ENCODE results near the gene KHDC3L.

The KHDC3L gene

GRCh38 chr6:73372516-73372915, 10.1 kb downstream of the KHDC3L start (continued):
- TF ChIP-seq ZNF692 (tag by site-specific recombination; IDR thresholded peaks at IDR 0.05), result no peak
- TF ChIP-seq ZNF214 (tag by site-specific recombination; IDR thresholded peaks at IDR 0.05; ENCODE audit: borderline replicate concordance), result no peak
- no peak for TF ChIP-seq ZNF157 (tag by site-specific recombination; IDR thresholded peaks at IDR 0.05)
- TF ChIP-seq KLF16 (tag by site-specific recombination; IDR thresholded peaks at IDR 0.05), result no peak
- no peak for TF ChIP-seq ZNF677 (tag by site-specific recombination; IDR thresholded peaks at IDR 0.05)
- TF ChIP-seq ZNF18 (tag by site-specific recombination; IDR thresholded peaks at IDR 0.05), result no peak
- no peak for TF ChIP-seq ZNF391 (tag by site-specific recombination; IDR thresholded peaks at IDR 0.05; ENCODE audit: borderline replicate concordance, low read depth)
- no peak for TF ChIP-seq ZNF184 (tag by site-specific recombination; IDR thresholded peaks at IDR 0.05)
- no peak for TF ChIP-seq BCL6B (tag by site-specific recombination; IDR thresholded peaks at IDR 0.05)

GRCh38 chr6:73375216-73375615, 12.8 kb downstream of the KHDC3L start:
- CTCF ChIA-PET, result interaction anchor here (1.9 kb wide), 1 partner anchor 13 kb away, joined by 11 read pairs; no protein-coding TSS in a partner anchor
- H3K4me3 ChIP-seq (ENCODE audit: low read depth, low read length), result no peak overlapping the region
- POLR2A ChIA-PET, result no interaction called here
- H3K4me1 ChIP-seq (ENCODE audit: control insufficient read depth, insufficient read depth, low read length), result no peaks in the 10 kb centered on the region
- no peaks in the 10 kb centered on the region for H3K9me3 ChIP-seq (ENCODE audit: control insufficient read depth, insufficient read depth, low read depth, low read length)
- no peak overlapping the region for H3K27ac ChIP-seq (ENCODE audit: extremely low read depth, low read depth, low read length)
- no peaks in the 10 kb centered on the region for H3K36me3 ChIP-seq (ENCODE audit: control insufficient read depth in 2 of 2, insufficient read depth in 1 of 2, low read length in 2 of 2)
- no peak for TF ChIP-seq ZNF747 (tag by site-specific recombination; IDR thresholded peaks at IDR 0.05)
- no peak for TF ChIP-seq ZNF449 (tag by site-specific recombination; IDR thresholded peaks at IDR 0.05)
- TF ChIP-seq ZNF561 (tag by site-specific recombination; IDR thresholded peaks at IDR 0.05; ENCODE audit: borderline replicate concordance), result no peak
- TF ChIP-seq ZNF610 (tag by site-specific recombination; IDR thresholded peaks at IDR 0.05; ENCODE audit: borderline replicate concordance), result no peak
- no peak for TF ChIP-seq HIC1 (tag by site-specific recombination; IDR thresholded peaks at IDR 0.05)
- TF ChIP-seq OSR2 (tag by site-specific recombination; IDR thresholded peaks at IDR 0.05), result no peak
- no peak for TF ChIP-seq ZBTB20 (tag by site-specific recombination; IDR thresholded peaks at IDR 0.05)
- no peak for TF ChIP-seq ZNF580 (tag by site-specific recombination; IDR thresholded peaks at IDR 0.05)
- no peak for TF ChIP-seq TSHZ1 (tag by site-specific recombination; IDR thresholded peaks at IDR 0.05; ENCODE audit: borderline replicate concordance)
- TF ChIP-seq ZNF776 (tag by site-specific recombination; IDR thresholded peaks at IDR 0.05; ENCODE audit: borderline replicate concordance), result no peak
- no peak for TF ChIP-seq ZNF274 (IDR thresholded peaks at IDR 0.05; ENCODE audit: low read length)
- TF ChIP-seq ZNF274 (tag by site-specific recombination; IDR thresholded peaks at IDR 0.05; ENCODE audit: borderline replicate concordance), result no peak
- no peak for TF ChIP-seq ZFP37 (tag by site-specific recombination; IDR thresholded peaks at IDR 0.05)
- no peak for TF ChIP-seq ZNF112 (tag by site-specific recombination; IDR thresholded peaks at IDR 0.05)
- TF ChIP-seq YY1 (tag by site-specific recombination; IDR thresholded peaks at IDR 0.05), result no peak
- TF ChIP-seq ZNF114 (tag by site-specific recombination; IDR thresholded peaks at IDR 0.05), result no peak
- no peak for TF ChIP-seq ZNF76 (tag by site-specific recombination; IDR thresholded peaks at IDR 0.05; ENCODE audit: borderline replicate concordance, low read depth)
